Stimulated activated memory B cell treated with anti-CD40 and anti-IgM and Interleukin-4, amounts not matched to agents 10 μg/mL and 1 μg/mL and 100 μg/mL, for 72 hours (primary cell): ENCODE measurements around the gene RARB.

ENCODE experiments used
- ATAC-seq: fragments of 150-1000 bp; cut with Tn5 transposase; 2 replicates; pipeline ENCODE4 v1.10.0; 2021
- H3K27ac Mint-ChIP-seq: one replicate; pipeline ENCODE4 v1.8.0; 2022; ENCODE audit warnings: mild to moderate bottlenecking, mixed read lengths
- H3K27me3 Mint-ChIP-seq: one replicate; pipeline ENCODE4 v1.8.0; 2022; ENCODE audit warnings: mixed read lengths
- H3K36me3 Mint-ChIP-seq: one replicate; pipeline ENCODE4 v1.8.0; 2022; ENCODE audit warnings: mixed read lengths
- H3K4me1 Mint-ChIP-seq: one replicate; pipeline ENCODE4 v1.8.0; 2022; ENCODE audit warnings: mixed read lengths
- H3K4me3 Mint-ChIP-seq: one replicate; pipeline ENCODE4 v1.8.0; 2022; ENCODE audit warnings: mild to moderate bottlenecking, moderate library complexity, mixed read lengths
- H3K9me3 Mint-ChIP-seq: one replicate; pipeline ENCODE4 v1.8.0; 2022; ENCODE audit warnings: mixed read lengths

RARB gene

DNA sequence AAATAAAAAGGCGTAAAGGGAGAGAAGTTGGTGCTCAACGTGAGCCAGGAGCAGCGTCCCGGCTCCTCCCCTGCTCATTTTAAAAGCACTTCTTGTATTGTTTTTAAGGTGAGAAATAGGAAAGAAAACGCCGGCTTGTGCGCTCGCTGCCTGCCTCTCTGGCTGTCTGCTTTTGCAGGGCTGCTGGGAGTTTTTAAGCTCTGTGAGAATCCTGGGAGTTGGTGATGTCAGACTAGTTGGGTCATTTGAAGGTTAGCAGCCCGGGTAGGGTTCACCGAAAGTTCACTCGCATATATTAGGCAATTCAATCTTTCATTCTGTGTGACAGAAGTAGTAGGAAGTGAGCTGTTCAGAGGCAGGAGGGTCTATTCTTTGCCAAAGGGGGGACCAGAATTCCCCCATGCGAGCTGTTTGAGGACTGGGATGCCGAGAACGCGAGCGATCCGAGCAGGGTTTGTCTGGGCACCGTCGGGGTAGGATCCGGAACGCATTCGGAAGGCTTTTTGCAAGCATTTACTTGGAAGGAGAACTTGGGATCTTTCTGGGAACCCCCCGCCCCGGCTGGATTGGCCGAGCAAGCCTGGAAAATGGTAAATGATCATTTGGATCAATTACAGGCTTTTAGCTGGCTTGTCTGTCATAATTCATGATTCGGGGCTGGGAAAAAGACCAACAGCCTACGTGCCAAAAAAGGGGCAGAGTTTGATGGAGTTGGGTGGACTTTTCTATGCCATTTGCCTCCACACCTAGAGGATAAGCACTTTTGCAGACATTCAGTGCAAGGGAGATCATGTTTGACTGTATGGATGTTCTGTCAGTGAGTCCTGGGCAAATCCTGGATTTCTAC is at the start of gene RARB:
RARB (plus strand) TSS at position 322 of the 847 bp plus-strand sequence; CDS start at position 791, 469 bp downstream.
- Mint-ChIP-seq H3K9me3 (no peaks in the 10 kb centered on the region), H3K4me3 (no peak within 1 kb of the TSS), H3K4me1 (peaks cover 6% of the 10 kb centered on the region), H3K27me3 (peaks cover 31% of the 10 kb centered on the region), H3K36me3 (no peaks in the 10 kb centered on the region), H3K27ac (no peak within 1 kb of the TSS)
- no peak for ATAC-seq

DNA sequence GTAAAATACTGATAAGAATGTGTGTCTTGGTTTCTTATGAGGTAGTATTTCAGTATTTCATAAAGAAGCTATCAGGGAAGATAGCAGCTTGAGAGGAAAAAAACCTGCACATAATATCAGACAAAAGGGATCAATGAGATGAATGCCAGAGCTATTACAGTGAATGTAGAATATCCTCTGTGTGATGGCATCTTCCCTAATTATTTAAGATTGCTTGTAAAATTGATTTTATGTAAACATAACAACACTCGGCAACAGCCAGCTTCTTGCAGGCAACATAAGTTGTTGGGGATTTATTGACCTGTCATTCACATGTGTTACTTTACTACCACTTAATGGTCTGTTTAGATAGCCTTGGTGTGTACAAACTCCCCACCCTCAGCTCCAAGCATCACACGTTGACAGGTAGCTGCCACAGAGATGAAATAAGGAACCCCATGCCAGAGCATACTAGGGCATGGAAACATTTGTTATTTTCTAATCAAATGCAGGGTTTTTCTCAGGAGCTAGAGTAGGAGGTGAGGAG is 49.2 kb upstream of the RARB start:
- ATAC-seq: no peak
- Mint-ChIP-seq H3K27ac (no peak overlapping the region), H3K27me3 (no peaks in the 10 kb centered on the region), H3K9me3 (peaks cover 10% of the 10 kb centered on the region), H3K4me3 (no peak overlapping the region), H3K36me3 (no peaks in the 10 kb centered on the region), H3K4me1 (no peaks in the 10 kb centered on the region)

DNA sequence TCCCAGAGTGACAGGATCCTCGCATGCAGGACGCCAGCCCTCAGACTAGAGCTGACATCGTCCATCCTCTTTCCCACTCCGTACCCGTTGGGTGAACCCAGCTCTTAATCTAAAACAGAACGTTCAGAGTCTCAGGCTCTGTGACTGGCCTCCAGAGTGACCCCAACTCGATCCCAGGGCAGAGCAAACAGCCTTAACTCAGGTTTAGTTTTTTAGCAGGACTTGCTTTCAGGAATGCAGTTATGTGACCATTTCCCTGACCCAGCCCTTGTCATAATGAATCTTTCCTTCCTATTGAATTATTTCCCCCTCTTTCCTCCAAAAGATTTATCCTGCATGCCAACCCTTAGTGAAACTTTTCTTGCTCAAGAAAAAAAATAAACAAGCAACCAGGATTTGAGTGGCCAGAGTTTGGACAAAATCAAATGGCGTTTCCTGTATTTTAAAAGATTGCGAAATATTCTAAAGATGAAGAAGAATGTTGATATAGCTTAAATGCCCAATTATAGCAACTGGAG is 47.8 kb upstream of the RARB start:
- ATAC-seq: no peak
- Mint-ChIP-seq H3K27ac (no peak overlapping the region), H3K4me3 (no peak overlapping the region), H3K9me3 (peaks cover 7% of the 10 kb centered on the region), H3K27me3 (no peaks in the 10 kb centered on the region), H3K36me3 (no peaks in the 10 kb centered on the region), H3K4me1 (no peaks in the 10 kb centered on the region)

DNA sequence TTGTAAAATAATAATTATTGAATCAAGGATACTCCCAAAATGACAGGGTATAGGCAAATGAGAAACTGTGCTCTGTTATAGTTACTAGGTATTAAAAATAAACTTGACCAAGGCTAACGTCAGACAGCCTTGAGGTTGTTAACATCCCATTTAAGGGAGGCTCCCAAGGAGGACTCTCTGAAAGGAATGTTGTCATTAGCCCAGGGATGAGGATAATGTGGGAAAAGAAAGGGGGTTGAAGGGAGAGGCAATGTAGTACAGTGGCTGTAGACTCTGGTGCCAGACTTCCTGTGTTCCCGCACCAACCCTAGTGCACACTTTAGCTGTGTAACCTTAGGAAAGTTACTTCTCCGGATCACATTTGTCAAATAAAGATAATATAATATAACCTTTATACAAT is 47.0 kb upstream of the RARB start:
- Mint-ChIP-seq H3K4me1 (no peaks in the 10 kb centered on the region), H3K36me3 (no peaks in the 10 kb centered on the region), H3K27ac (no peak overlapping the region), H3K9me3 (peaks cover 7% of the 10 kb centered on the region), H3K4me3 (no peak overlapping the region), H3K27me3 (no peaks in the 10 kb centered on the region)
- no peak for ATAC-seq

DNA sequence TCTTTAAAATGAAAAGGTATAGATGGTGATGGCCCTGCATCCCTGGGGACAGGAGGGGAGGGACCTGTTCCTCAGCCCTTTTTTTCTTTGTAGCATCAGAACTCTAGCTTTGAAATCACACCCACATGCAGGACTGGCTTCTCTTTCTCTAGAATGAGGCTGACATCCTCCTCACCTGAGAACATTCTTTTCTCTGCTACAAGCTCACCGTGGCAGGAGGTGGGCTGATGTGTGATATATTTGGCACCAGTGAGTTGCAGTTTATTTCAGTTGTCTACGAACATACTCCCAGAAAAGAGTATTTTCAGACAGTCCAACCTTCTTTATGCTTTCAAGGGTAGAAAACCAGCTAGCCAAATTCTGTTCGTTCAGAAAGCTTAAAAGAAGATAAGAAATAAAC is 43.6 kb upstream of the RARB start:
- no peak for ATAC-seq
- Mint-ChIP-seq H3K27ac (no peak overlapping the region), H3K36me3 (no peaks in the 10 kb centered on the region), H3K4me3 (no peak overlapping the region), H3K4me1 (no peaks in the 10 kb centered on the region), H3K9me3 (peaks cover 7% of the 10 kb centered on the region), H3K27me3 (no peaks in the 10 kb centered on the region)

DNA sequence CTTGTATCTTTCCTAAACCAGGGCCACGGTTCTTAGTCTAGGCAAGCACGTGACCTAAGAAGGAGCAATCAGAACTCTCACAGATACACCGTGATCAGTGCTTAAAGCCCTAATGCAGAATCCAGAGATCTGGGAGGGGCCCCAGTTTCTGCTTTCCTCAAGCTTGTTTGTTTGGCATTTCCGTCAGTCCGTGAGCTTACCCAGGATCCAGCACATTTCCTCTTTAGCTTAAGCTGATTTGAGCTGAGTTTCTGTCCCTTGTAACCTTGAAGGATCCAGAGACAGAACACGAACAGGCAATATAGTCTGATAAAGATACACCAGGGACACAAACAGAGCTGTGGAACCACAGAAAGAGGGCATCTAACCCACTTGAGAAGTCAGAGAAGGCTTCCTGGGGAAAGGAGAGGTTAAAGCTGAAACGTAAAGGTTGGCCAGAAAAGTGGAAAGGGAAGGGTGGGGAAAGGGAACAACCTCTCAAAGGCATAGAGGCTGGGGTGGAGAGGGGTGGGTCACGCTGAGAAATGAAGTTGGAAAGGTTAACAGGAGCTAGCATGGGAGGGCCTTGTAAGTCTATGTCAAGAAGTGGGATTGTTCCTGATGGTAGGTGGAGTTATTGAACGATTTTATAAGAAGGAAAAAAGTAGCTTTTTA is 42.1 kb upstream of the RARB start:
- Mint-ChIP-seq H3K9me3 (peaks cover 6% of the 10 kb centered on the region), H3K4me3 (no peak overlapping the region), H3K27me3 (no peaks in the 10 kb centered on the region), H3K36me3 (no peaks in the 10 kb centered on the region), H3K27ac (no peak overlapping the region), H3K4me1 (no peaks in the 10 kb centered on the region)
- ATAC-seq: no peak

DNA sequence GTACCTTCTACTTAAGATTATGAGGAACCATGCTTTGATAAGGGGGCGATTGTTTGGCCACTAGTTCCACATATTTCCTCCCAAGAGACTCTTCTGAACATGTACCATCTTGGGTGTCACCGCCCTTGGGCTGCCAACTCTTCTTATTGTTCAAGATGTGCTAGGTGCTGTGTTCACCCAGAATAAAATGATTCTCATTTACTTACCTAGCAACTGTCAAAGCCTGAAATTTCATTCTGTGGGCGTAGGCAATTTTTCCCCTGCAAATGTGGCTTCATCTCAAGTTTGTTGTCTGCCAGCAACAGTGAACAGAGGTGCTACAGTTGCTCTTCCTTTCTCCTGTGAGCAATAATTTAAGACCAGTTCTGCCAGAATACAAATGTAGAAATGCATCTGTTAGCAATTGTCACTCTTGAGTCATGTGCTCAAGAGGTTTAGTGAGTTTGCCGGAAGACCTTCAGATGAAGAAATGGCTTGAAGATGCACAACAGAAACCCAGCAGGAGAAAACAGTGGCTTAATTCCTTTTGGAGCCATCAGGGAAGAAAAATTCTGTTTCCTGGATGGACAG is 41.3 kb upstream of the RARB start:
- no peak overlapping the region for H3K27ac Mint-ChIP-seq
- no peaks in the 10 kb centered on the region for H3K36me3 Mint-ChIP-seq
- H3K4me1 Mint-ChIP-seq: no peaks in the 10 kb centered on the region
- H3K9me3 Mint-ChIP-seq: peaks cover 7% of the 10 kb centered on the region
- no peak for ATAC-seq
- H3K27me3 Mint-ChIP-seq: no peaks in the 10 kb centered on the region
- no peak overlapping the region for H3K4me3 Mint-ChIP-seq

DNA sequence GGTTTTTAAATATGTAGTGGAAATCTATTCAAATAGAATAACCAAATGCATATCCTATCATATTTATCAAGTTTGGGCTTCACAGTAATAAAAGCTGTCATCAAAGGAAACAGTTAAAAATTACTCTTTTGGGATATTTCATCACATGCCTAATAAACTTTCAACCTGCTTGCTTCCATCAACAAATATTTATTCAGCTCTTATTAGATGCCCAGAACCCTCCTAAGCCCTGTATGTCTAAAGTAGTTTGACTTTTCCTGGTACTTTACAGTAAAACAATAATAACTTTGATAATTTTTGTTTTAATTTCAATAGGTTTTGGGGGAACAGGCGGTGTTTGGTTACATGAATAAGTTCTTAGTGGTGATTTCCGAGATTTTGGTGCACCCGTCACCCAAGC is 37.5 kb upstream of the RARB start:
- no peaks in the 10 kb centered on the region for H3K4me1 Mint-ChIP-seq
- H3K36me3 Mint-ChIP-seq: no peaks in the 10 kb centered on the region
- no peak overlapping the region for H3K4me3 Mint-ChIP-seq
- ATAC-seq: no peak
- peaks cover 11% of the 10 kb centered on the region for H3K9me3 Mint-ChIP-seq
- H3K27ac Mint-ChIP-seq: no peak overlapping the region
- no peaks in the 10 kb centered on the region for H3K27me3 Mint-ChIP-seq

DNA sequence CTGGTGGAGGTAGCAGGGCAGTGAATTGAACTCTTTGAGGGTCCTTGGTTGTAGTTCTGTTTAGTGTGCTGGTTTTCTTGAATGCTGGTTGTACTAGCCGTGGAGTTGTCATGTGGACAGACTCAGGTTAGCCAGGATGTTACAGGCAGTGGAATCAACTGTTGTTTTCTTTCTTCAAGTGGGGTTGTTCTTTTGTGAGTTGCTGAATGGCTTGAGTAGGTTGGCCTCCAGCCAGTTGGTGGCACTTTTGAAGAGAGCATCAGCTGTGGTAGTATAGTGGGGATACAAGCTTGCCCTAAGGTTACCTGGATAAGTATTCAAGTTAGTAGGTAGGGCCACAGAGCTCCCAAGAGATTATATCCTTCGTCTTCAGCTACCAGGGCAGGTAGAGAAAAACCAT is 31.8 kb upstream of the RARB start:
- H3K27me3 Mint-ChIP-seq: no peaks in the 10 kb centered on the region
- no peaks in the 10 kb centered on the region for H3K4me1 Mint-ChIP-seq
- no peak overlapping the region for H3K4me3 Mint-ChIP-seq
- peaks cover 8% of the 10 kb centered on the region for H3K9me3 Mint-ChIP-seq
- no peak for ATAC-seq
- H3K27ac Mint-ChIP-seq: no peak overlapping the region
- H3K36me3 Mint-ChIP-seq: no peaks in the 10 kb centered on the region

DNA sequence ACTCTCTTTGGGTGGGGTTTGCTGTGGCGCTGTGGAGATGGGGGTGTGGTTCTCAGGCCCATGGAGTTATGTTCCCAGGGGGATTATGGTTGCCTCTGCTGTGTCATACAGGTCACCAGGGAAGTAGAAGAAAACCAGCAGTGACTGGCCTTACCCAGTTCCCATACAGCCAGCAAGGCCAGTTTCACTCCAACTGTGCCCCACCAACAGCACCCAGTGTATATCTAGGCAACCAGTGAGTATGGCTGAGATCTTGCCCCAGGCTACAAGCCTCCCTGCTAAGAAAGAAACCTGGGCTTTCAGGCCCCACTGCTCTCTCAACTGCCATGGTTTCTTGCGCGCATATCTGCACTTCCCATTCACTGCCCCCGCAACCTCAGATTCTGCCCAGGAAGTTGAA is 31.4 kb upstream of the RARB start:
- ATAC-seq: no peak
- Mint-ChIP-seq H3K27me3 (no peaks in the 10 kb centered on the region), H3K9me3 (peaks cover 5% of the 10 kb centered on the region), H3K4me1 (no peaks in the 10 kb centered on the region), H3K27ac (no peak overlapping the region), H3K36me3 (no peaks in the 10 kb centered on the region), H3K4me3 (no peak overlapping the region)

DNA sequence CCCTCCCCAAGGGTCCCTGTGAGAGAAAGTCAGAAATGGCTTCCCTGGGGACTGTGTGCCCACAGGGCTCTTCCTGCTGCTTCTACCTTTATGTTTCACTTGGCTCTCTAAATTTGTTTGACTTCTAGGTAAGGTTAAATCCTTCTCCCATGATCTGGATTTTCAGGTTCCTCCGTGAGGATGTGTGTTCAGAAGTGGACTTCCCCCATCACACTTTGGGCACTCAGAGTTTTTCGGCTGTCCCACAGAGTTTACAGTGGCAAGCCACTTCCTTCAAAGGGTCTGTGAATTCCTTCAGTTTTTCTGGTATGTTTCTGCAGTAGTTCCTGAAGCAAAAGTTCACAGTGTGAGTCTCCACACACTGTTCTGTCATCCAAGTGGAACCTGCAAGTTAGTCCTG is 30.9 kb upstream of the RARB start:
- no peak for ATAC-seq
- no peak overlapping the region for H3K27ac Mint-ChIP-seq
- H3K4me3 Mint-ChIP-seq: no peak overlapping the region
- peaks cover 5% of the 10 kb centered on the region for H3K9me3 Mint-ChIP-seq
- no peaks in the 10 kb centered on the region for H3K36me3 Mint-ChIP-seq
- no peaks in the 10 kb centered on the region for H3K27me3 Mint-ChIP-seq
- no peaks in the 10 kb centered on the region for H3K4me1 Mint-ChIP-seq

DNA sequence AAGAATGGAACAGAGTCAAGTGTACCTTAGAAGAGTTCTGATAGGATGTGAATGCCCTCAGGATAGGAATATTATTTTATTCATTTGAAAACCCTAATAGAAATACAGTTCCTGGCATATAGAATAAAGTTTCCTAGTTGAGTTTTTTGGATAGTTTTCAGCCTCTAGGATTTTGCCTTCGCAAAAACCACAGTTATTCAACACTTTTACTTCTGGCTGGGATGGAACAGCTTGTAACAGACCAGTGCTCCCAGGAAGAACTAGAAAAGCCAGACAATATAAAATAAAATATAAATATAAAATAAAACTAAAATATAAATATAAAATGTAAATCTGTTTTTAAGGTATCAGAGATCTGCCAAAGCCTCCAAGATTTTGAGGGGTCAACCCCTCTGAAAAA is 27.5 kb upstream of the RARB start:
- peaks cover 6% of the 10 kb centered on the region for H3K9me3 Mint-ChIP-seq
- no peaks in the 10 kb centered on the region for H3K36me3 Mint-ChIP-seq
- no peak for ATAC-seq
- H3K27ac Mint-ChIP-seq: no peak overlapping the region
- H3K4me3 Mint-ChIP-seq: no peak overlapping the region
- no peaks in the 10 kb centered on the region for H3K27me3 Mint-ChIP-seq
- H3K4me1 Mint-ChIP-seq: no peaks in the 10 kb centered on the region

DNA sequence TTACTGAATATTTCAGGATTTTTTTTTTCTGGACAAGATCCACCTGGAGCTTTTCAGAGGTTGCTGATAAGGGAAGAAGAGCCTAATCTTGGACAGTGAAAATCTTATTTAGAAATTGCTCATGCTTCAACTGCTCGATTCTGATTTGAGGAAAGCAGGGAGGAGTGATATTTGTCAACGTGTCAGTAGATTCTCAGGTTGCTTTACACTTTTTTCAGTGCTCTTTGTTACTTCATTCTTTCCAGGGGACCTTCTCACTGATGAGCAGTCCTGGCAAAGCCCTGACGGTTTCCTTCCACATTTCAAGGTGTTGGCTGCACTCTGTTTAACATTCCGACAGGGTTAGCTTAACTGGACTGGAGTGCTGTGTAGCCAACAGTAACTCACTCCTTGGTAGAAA is 24.1 kb upstream of the RARB start:
- no peaks in the 10 kb centered on the region for H3K4me1 Mint-ChIP-seq
- H3K27me3 Mint-ChIP-seq: no peaks in the 10 kb centered on the region
- H3K27ac Mint-ChIP-seq: no peak overlapping the region
- no peak for ATAC-seq
- no peak overlapping the region for H3K4me3 Mint-ChIP-seq
- H3K9me3 Mint-ChIP-seq: peaks cover 6% of the 10 kb centered on the region
- no peaks in the 10 kb centered on the region for H3K36me3 Mint-ChIP-seq

DNA sequence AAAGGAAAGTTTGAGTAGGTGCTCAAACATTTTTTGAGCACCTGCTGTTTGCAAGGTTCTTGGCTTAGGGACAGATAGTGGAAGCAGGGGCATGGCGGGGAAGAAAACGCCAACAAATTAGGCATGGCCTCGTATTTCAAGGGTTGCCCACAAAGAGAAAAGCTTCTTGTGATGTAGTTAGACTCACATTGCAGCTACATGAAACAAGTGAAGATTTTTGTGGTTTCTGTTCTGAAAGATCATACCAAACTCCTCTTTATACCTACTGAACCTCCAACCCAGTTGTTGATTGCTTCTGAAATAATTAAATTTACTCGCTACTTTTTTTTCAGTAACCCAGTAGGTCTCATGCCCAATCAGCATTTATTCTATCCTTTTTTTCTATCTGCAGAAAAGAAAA is 23.5 kb upstream of the RARB start:
- ATAC-seq: no peak
- Mint-ChIP-seq H3K4me3 (no peak overlapping the region), H3K9me3 (peaks cover 6% of the 10 kb centered on the region), H3K4me1 (no peaks in the 10 kb centered on the region), H3K27me3 (no peaks in the 10 kb centered on the region), H3K36me3 (no peaks in the 10 kb centered on the region), H3K27ac (no peak overlapping the region)

DNA sequence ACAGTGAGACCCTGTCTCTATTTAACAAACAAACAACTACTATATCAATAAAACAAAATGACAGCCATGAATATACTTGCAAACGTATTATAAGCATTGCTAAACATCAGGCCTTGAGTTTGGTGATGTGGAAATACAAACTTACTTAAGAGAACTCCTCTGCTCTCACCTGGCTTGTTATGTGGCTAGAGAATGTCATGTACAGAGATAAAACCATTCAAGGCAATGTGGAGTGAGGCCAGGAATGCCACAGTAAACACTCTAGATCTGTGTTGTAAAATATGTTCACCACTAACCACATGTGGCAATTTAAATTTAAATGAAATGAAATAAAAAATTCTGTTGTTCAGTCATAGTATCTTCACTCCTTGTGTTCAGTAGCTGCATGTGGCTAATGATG is 22.7 kb upstream of the RARB start:
- H3K27ac Mint-ChIP-seq: no peak overlapping the region
- H3K4me1 Mint-ChIP-seq: no peaks in the 10 kb centered on the region
- H3K36me3 Mint-ChIP-seq: no peaks in the 10 kb centered on the region
- H3K9me3 Mint-ChIP-seq: peaks cover 8% of the 10 kb centered on the region
- ATAC-seq: no peak
- H3K27me3 Mint-ChIP-seq: no peaks in the 10 kb centered on the region
- no peak overlapping the region for H3K4me3 Mint-ChIP-seq
